NOMO-1 (cell line): ENCODE data around the gene CHRNA4.

Source experiments
- DNase-seq, 2 experiments: peaks; one replicate each; lab custom pipeline; 2025; ENCODE audit not compliant: unreplicated experiment in 2 of 2; lab: John Stamatoyannopoulos, UW

The CHRNA4 gene

GRCh38 chr20:63296531-63297299, 64.4 kb downstream of the CHRNA4 start:
- no peak for DNase-seq

- DNase-seq, result no peak
Measured at GRCh38 chr20:63295846-63296245, 65.3 kb downstream of the CHRNA4 start.

- DNase-seq, result no peak
Measured at GRCh38 chr20:63295422-63295821, 65.7 kb downstream of the CHRNA4 start.

- DNase-seq, result no peak
Measured at GRCh38 chr20:63295018-63295417, 66.1 kb downstream of the CHRNA4 start.

GRCh38 chr20:63294536-63294900, 66.6 kb downstream of the CHRNA4 start:
- no peak for DNase-seq

- no peak for DNase-seq
Measured at GRCh38 chr20:63293871-63294535, 67.1 kb downstream of the CHRNA4 start.

- no peak for DNase-seq
Measured at GRCh38 chr20:63293456-63293855, 67.7 kb downstream of the CHRNA4 start.
